Sigmoid colon (tissue), 4 donors: Measurements from ENCODE around the gene OLFM2.

Experiments
- CTCF ChIP-seq, 4 experiments: fragments of 450-650 bp in 3 of 4; fragments of 200-600 bp in 1 of 4; IDR thresholded peaks; one replicate each; pipeline ENCODE4 v1.5.1; 2016 to 2019; ENCODE audit warnings: antibody characterized with exemption in 4 of 4, mild to moderate bottlenecking in 3 of 4, moderate library complexity in 2 of 4
- EP300 ChIP-seq, 4 donors: sonication (generic); formaldehyde crosslinking; IDR thresholded peaks; one replicate each; pipeline ENCODE4 v1.6.1; 2017; ENCODE audit warnings: antibody characterized with exemption in 4 of 4
- POLR2A ChIP-seq, 2 donors: fragments of 450-650 bp; IDR thresholded peaks; one replicate each; pipeline ENCODE4 v1.6.1; 2016; ENCODE audit warnings: antibody characterized with exemption in 2 of 2, mild to moderate bottlenecking in 2 of 2, moderate library complexity in 2 of 2
- POLR2AphosphoS5 ChIP-seq, 4 donors: sonication (generic); formaldehyde crosslinking; IDR thresholded peaks; one replicate each; pipeline ENCODE4 v1.6.1; 2017; ENCODE audit warnings: antibody characterized with exemption in 4 of 4

- TF ChIP-seq CTCF (IDR thresholded peaks at IDR 0.05) (no peak), POLR2A (IDR thresholded peaks at IDR 0.05) (no peak), EP300 (IDR thresholded peaks at IDR 0.05) (no peak), POLR2AphosphoS5 (IDR thresholded peaks at IDR 0.05) (no peak)
These were observed 129.5 kb downstream of the OLFM2 start for GRCh38 chr19:9806803-9807202.
